Testis (tissue), 3 donors: ENCODE data around the gene SMARCB1. TPM values are rescaled to one million over a fixed set of nuclear protein-coding genes. Genes with fewer than 3 reads are reported as not detected.
A peak's percentile ranks its signal among the peaks of the same experiment; 100 is the strongest.

Experiments used
- DNase-seq: peaks from one replicate; pipeline ENCODE4 v3.0.0-alpha.2; 2019
- H3K27ac ChIP-seq, 2 donors: fragments of 200-600 bp; sonication (generic); one replicate each; pipeline ENCODE4 v1.5.1; 2019
- H3K27me3 ChIP-seq: fragments of 200-600 bp; sonication (generic); one replicate; pipeline ENCODE4 v1.5.1; 2019
- H3K36me3 ChIP-seq: fragments of 200-600 bp; sonication (generic); one replicate; pipeline ENCODE4 v1.5.1; 2017; ENCODE audit warnings: low read depth; ENCODE audit errors: missing control alignments
- H3K4me1 ChIP-seq: fragments of 200-600 bp; sonication (generic); one replicate; pipeline ENCODE4 v1.5.1; 2019
- H3K4me3 ChIP-seq, 2 donors: fragments of 200-600 bp; sonication (generic); one replicate each; pipeline ENCODE4 v1.5.1; 2017 to 2019
- H3K9me3 ChIP-seq: fragments of 200-600 bp; sonication (generic); one replicate; pipeline ENCODE4 v1.5.1; 2017
- POLR2A ChIP-seq: fragments of 450-650 bp; IDR thresholded peaks from one replicate; pipeline ENCODE4 v1.6.1; 2017; ENCODE audit warnings: antibody characterized with exemption, mild to moderate bottlenecking, moderate library complexity
- WGBS, 2 donors: methylation state at CpG; one replicate each; pipeline ENCODE4 v1.1.5; 2018; 5-methylcytosine and 5-hydroxymethylcytosine counted together
- intact Hi-C: fragments of 100-400 bp; cut with DNase I; formaldehyde crosslinking; loops from one replicate; pipeline ENCODE4 v1.15.1; 2023; ENCODE audit warnings: low total_unique reads
- polyA plus RNA-seq: library from polyadenylated mRNA; stranded (reverse); fragments of 350-450 nt; fragmentation: Illumina TruSeq; extraction: RNeasy Lipid Tissue Mini Kit (QIAGEN cat#74804); gene quantifications from one replicate; pipeline ENCODE4 v1.2.3, GENCODE V29; 2014; ENCODE audit warnings: low read depth, low replicate concordance; ENCODE audit not compliant: insufficient read depth
- total RNA-seq, 2 donors: library from RNA; depleted of rRNA; stranded (reverse); fragments of >200 nt; gene quantifications; one replicate each; pipeline ENCODE4 v1.2.3, GENCODE V29; 2016
- TF ChIP-seq, protein P1 (sequence below), 3 experiments: fragments of 450-650 bp in 2 of 3; fragments of 200-600 bp in 1 of 3; sonication (generic) in 1 of 3; IDR thresholded peaks; one replicate each; pipeline ENCODE4 v1.5.1; 2016 to 2019; ENCODE audit warnings: antibody characterized with exemption in 3 of 3, mild to moderate bottlenecking in 2 of 3, moderate library complexity in 1 of 3

SMARCB1 gene
- total and polyA plus RNA-seq, 3 donors from 2014 or later = 158 to 165 (median 160) TPM

GRCh38 chr22:23838681-23839468, 52.1 kb downstream of the SMARCB1 start, which contains the start of gene DERL3:
DERL3 (minus strand) TSS chr22:23839006; CDS start chr22:23838987, 19 bp downstream.
- Histone ChIP-seq H3K27me3 (no peaks in the 10 kb centered on the region), H3K27ac (no peak within 1 kb of the TSS), H3K9me3 (no peaks in the 10 kb centered on the region), H3K4me1 (peaks cover 21% of the 10 kb centered on the region), H3K36me3 (no peaks in the 10 kb centered on the region), H3K4me3 (peak within 1 kb of the TSS; percentile 36 to 53)
- TF ChIP-seq, protein P1, sequence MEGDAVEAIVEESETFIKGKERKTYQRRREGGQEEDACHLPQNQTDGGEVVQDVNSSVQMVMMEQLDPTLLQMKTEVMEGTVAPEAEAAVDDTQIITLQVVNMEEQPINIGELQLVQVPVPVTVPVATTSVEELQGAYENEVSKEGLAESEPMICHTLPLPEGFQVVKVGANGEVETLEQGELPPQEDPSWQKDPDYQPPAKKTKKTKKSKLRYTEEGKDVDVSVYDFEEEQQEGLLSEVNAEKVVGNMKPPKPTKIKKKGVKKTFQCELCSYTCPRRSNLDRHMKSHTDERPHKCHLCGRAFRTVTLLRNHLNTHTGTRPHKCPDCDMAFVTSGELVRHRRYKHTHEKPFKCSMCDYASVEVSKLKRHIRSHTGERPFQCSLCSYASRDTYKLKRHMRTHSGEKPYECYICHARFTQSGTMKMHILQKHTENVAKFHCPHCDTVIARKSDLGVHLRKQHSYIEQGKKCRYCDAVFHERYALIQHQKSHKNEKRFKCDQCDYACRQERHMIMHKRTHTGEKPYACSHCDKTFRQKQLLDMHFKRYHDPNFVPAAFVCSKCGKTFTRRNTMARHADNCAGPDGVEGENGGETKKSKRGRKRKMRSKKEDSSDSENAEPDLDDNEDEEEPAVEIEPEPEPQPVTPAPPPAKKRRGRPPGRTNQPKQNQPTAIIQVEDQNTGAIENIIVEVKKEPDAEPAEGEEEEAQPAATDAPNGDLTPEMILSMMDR (IDR thresholded peaks at IDR 0.05) = no peak
- TF ChIP-seq POLR2A = no peak
- DNase-seq = peak; percentile 97
- intact Hi-C loops = no loop called here
- WGBS, 2 donors = 4 to 9% methylated on average over 52 to 63 of the region's 70 CpGs

- H3K36me3 ChIP-seq = no peaks in the 10 kb centered on the region
- DNase-seq = no peak
- peaks cover 20% of the 10 kb centered on the region for H3K4me1 ChIP-seq
- intact Hi-C loops = no loop called here
- no peaks in the 10 kb centered on the region for H3K27me3 ChIP-seq
- TF ChIP-seq, protein P1 (IDR thresholded peaks at IDR 0.05) = no peak
- no peak for TF ChIP-seq POLR2A
- H3K9me3 ChIP-seq = no peaks in the 10 kb centered on the region
- 69 to 78% methylated on average over 7 of the region's 7 CpGs for WGBS, 2 donors
- H3K4me3 ChIP-seq = no peak overlapping the region
- no peak overlapping the region for H3K27ac ChIP-seq
Measured at GRCh38 chr22:23840026-23840425, 53.3 kb downstream of the SMARCB1 start.

DNA sequence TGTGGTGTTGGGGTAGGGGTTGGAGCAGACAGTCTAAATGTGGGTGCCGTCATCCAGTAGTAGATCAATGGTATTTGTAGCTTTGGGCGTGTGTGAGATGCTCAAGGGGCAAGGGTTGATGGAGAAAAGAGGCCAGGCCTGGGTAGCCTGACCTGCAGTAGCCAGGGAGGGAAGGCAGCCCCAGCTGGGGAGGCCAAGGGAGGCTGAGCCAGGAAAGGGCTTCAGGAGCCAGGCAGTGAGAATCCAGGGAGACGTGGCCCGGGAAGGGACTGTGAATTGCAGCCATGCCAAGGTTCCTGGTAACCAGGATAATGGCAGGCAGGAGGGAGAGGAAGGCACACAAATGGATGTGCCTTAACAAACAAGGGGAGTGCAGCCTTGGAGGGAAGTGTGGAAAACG, 54.5 kb downstream of the SMARCB1 start:
- DNase-seq = no peak
- 74 to 78% methylated on average over 5 of the region's 5 CpGs for WGBS, 2 donors
- no peak overlapping the region for H3K27ac ChIP-seq
- H3K4me3 ChIP-seq = no peak overlapping the region
- H3K4me1 ChIP-seq = peaks cover 18% of the 10 kb centered on the region
- no peaks in the 10 kb centered on the region for H3K36me3 ChIP-seq
- intact Hi-C loops = no loop called here
- no peaks in the 10 kb centered on the region for H3K9me3 ChIP-seq
- no peaks in the 10 kb centered on the region for H3K27me3 ChIP-seq
- TF ChIP-seq, protein P1 (IDR thresholded peaks at IDR 0.05) = no peak
- no peak for TF ChIP-seq POLR2A

DNA sequence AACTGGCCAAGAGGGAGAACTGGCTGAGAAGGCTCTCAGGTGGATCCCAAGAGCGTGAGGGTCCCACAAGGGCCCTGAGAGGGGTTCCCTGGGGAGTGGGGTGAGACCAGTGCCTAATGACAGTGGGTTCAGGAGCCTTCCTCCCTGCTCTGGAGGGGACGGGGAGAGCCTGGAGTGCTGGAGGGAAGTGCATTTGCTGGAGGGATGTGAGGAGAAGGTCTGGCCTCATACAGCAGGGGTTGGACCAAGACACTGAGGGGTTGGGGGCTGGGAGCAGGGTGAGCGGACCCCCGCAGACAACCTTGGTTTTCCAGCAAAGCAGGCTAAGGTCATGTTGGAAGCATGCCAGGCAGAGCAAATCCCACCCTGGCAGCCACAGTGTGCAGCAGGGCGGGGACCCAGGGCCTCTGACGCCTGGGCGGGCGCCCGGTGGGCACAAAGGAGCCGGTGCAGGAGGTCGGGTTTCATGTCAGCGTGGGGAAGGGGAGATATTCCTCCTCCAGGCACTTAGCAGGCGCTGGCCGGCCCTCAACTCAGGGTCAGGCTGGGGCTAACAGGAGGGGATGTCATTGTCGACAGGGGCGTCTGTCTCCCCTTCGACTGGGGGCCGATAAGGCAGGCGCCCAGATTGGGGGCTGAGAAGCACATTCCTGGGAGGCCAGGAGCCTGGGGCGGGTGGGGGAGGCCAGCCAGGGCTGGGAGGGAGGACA, 55.1 kb downstream of the SMARCB1 start:
- H3K27ac ChIP-seq = no peak overlapping the region
- DNase-seq = no peak
- TF ChIP-seq, protein P1 (IDR thresholded peaks at IDR 0.05) = no peak
- no peak for TF ChIP-seq POLR2A
- intact Hi-C loops = no loop called here
- peaks cover 24% of the 10 kb centered on the region for H3K4me1 ChIP-seq
- no peak overlapping the region for H3K4me3 ChIP-seq
- H3K27me3 ChIP-seq = no peaks in the 10 kb centered on the region
- H3K9me3 ChIP-seq = no peaks in the 10 kb centered on the region
- H3K36me3 ChIP-seq = no peaks in the 10 kb centered on the region
- 69 to 84% methylated on average over 19 to 20 of the region's 20 CpGs for WGBS, 2 donors
